HepG2 (cell line): Measurements from ENCODE around the gene HOXB5. TPM values are rescaled to one million over a fixed set of nuclear protein-coding genes. Genes with fewer than 3 reads are reported as not detected.

Source experiments
- ARID5B ChIP-seq: IDR thresholded peaks from 2 replicates; pipeline ENCODE4 v1.4.0; 2020; ENCODE audit warnings: mild to moderate bottlenecking, missing genetic modification reagents
- FLYWCH1 ChIP-seq: sonication (generic); formaldehyde crosslinking; IDR thresholded peaks from 2 replicates; pipeline ENCODE4 v1.8.1; 2023; ENCODE audit warnings: mild to moderate bottlenecking, missing genetic modification reagents
- HDAC2 ChIP-seq: sonication (generic); formaldehyde crosslinking; IDR thresholded peaks from 2 replicates; pipeline ENCODE4 v1.4.0; 2020; ENCODE audit warnings: missing genetic modification reagents
- IKZF1 ChIP-seq: fragments of 450-650 bp; IDR thresholded peaks from 2 replicates; pipeline ENCODE4 v1.7.1; 2016
- KLF16 ChIP-seq, 2 experiments: sonication (generic) in 1 of 2; formaldehyde crosslinking in 1 of 2; IDR thresholded peaks; 2 replicates each; pipeline versions ENCODE4 v1.6.1 to v1.8.0; 2016 to 2023; ENCODE audit warnings: missing genetic modification reagents in 2 of 2, missing compliant biosample characterization in 1 of 2
- PAWR ChIP-seq: sonication (generic); formaldehyde crosslinking; IDR thresholded peaks from 2 replicates; pipeline ENCODE4 v1.4.0; 2020; ENCODE audit warnings: missing genetic modification reagents, mild to moderate bottlenecking, borderline replicate concordance
- SMC3 ChIP-seq: IDR thresholded peaks from 2 replicates; pipeline ENCODE4 v1.6.1; 2011; ENCODE audit warnings: low read length, improper control_type of control experiment
- TMF1 ChIP-seq: sonication (generic); formaldehyde crosslinking; IDR thresholded peaks from 2 replicates; pipeline ENCODE4 v1.8.1; 2022; ENCODE audit warnings: low read depth, missing genetic modification reagents
- ZNF225 ChIP-seq: sonication (generic); formaldehyde crosslinking; IDR thresholded peaks from 2 replicates; pipeline ENCODE4 v1.4.0; 2020; ENCODE audit warnings: mild to moderate bottlenecking, missing genetic modification reagents
- ZNF251 ChIP-seq: sonication (generic); formaldehyde crosslinking; IDR thresholded peaks from 2 replicates; pipeline ENCODE4 v1.9.0; 2021; ENCODE audit warnings: mild to moderate bottlenecking, missing genetic modification reagents
- ZNF580 ChIP-seq: IDR thresholded peaks from 2 replicates; pipeline ENCODE4 v1.6.1; 2016; ENCODE audit warnings: low read depth, borderline replicate concordance
- ZNF619 ChIP-seq: sonication (generic); formaldehyde crosslinking; IDR thresholded peaks from 2 replicates; pipeline ENCODE4 v1.4.0; 2020; ENCODE audit warnings: mild to moderate bottlenecking, missing genetic modification reagents
- polyA plus RNA-seq, 8 experiments: library from polyadenylated mRNA; depleted of rRNA in 3 of 8; stranded (reverse) in 7 of 8; unstranded in 1 of 8; fragments of >200 nt; fragmentation: Illumina TruSeq in 4 of 8; extraction: Trizol in 4 of 8; gene quantifications; 2 replicates each; pipeline versions ENCODE4 v1.2.1 to v1.2.3, GENCODE V29; 2011 to 2016; ENCODE audit warnings: low read depth in 4 of 8, missing spikeins in 1 of 8, mixed read lengths in 1 of 8; ENCODE audit not compliant: insufficient read depth in 1 of 8
- total RNA-seq, 5 experiments: library from RNA; depleted of rRNA; stranded (reverse); fragments of >200 nt; fragmentation: Illumina TruSeq; extraction: Trizol; gene quantifications; 2 replicates each; pipeline ENCODE4 v1.2.3, GENCODE V29; 2016; ENCODE audit warnings: low read depth in 1 of 5

HOXB5 gene
- total and polyA plus RNA-seq, 2 of the 13 experiments (the other 11 are each of a cell fraction or from before 2014, with no cell fraction given) = not detected

GRCh38 chr17:48583708-48584222, 9.8 kb downstream of the HOXB5 start (continued):
- no peak for TF ChIP-seq TMF1 (CRISPR knock-in tag)
- TF ChIP-seq ZNF225 = no peak
- no peak for TF ChIP-seq ZNF580
- TF ChIP-seq SMC3 = no peak
- no peak for TF ChIP-seq PAWR (CRISPR knock-in tag)
- no peak for TF ChIP-seq IKZF1
- TF ChIP-seq FLYWCH1 (CRISPR knock-in tag) = no peak
- TF ChIP-seq ARID5B (CRISPR knock-in tag) = no peak
- no peak for TF ChIP-seq ZNF619 (CRISPR knock-in tag)
- TF ChIP-seq ZNF251 (CRISPR knock-in tag) = no peak
- TF ChIP-seq KLF16 (CRISPR knock-in tag; IDR thresholded peaks at IDR 0.05) = no peak
- no peak for TF ChIP-seq HDAC2
